ENCODE measurements around the gene HIPK2.

The HIPK2 gene

DNA sequence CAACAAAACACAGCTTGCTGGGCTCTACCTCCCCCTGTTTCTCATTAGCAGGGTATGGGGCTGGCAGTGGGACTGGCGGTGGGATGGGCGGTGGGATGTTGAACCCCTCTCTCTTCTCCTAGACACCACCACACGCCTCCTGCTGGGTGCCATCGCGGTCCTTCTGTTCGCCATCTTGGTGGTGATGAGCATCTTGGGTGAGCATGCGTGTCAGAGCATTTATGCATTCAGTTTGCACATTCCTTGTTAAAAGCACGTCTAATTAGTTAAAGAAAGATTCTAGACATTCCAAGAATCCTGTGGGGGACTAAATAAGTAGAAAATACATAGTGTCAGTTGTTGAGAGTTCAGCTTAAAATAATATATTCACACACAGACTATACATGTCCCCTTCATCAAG, 241.6 kb downstream of the HIPK2 start:
- Histone ChIP-seq H3K27ac (ENCODE audit: low read depth, low read length) (no peak overlapping the region), H3K36me3 (ENCODE audit: insufficient read depth, low read length) (no peaks in the 10 kb centered on the region), H3K4me1 (ENCODE audit: insufficient read depth, low read length) (0 out of 2 replicates have a peak, but pooled peaks cover 5% of the 10 kb centered on the region), H3K9ac (ENCODE audit: low read depth, low read length) (no peak overlapping the region), H3K4me3 (ENCODE audit: low read length) (no peak overlapping the region), H3K9me3 (ENCODE audit: insufficient read depth, low read depth, low read length) (no peaks in the 10 kb centered on the region), H3K27me3 (ENCODE audit: insufficient read depth, low read length) (no peaks in the 10 kb centered on the region)
- WGBS, result 97% methylated on average over 8 of the region's 8 CpGs

DNA sequence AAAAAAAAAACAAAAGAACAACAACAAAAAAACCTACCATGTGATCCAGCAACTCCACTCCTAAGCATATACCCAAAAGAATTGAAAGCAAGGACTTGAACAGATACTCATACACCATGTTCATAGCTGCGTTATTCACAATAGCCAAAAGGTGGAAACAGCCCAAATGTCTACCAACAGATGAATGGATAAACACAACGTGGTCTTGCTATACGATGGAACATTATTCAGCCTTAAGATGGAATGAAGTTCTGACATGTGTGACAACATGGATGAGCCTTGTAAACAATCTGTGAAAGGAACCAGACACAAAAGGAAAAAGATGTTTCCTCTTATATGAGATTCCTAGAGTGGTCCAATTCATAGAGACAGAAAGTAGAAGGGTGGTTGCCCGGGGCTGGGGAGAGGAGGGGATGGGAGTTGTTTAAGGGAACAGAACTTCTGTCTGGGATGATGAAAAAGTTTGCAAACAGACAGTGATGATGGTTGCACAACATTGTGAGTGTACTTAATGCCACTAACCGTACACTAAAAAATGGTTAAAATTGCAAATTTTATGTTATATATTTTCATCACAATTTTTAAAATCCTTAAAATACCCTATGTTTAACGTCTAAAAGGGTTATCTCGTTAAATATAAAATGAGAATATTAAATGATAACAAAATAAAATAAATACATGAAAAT, 242.7 kb downstream of the HIPK2 start:
- Histone ChIP-seq H3K36me3 (ENCODE audit: insufficient read depth, low read length) (no peaks in the 10 kb centered on the region), H3K4me3 (ENCODE audit: low read length) (no peak overlapping the region), H3K27ac (ENCODE audit: low read depth, low read length) (no peak overlapping the region), H3K27me3 (ENCODE audit: insufficient read depth, low read length) (no peaks in the 10 kb centered on the region), H3K9me3 (ENCODE audit: insufficient read depth, low read depth, low read length) (no peaks in the 10 kb centered on the region), H3K9ac (ENCODE audit: low read depth, low read length) (no peak overlapping the region), H3K4me1 (ENCODE audit: insufficient read depth, low read length) (0 out of 2 replicates have a peak, but pooled peaks cover 5% of the 10 kb centered on the region)
- 94% methylated on average over 4 of the region's 7 CpGs for WGBS

DNA sequence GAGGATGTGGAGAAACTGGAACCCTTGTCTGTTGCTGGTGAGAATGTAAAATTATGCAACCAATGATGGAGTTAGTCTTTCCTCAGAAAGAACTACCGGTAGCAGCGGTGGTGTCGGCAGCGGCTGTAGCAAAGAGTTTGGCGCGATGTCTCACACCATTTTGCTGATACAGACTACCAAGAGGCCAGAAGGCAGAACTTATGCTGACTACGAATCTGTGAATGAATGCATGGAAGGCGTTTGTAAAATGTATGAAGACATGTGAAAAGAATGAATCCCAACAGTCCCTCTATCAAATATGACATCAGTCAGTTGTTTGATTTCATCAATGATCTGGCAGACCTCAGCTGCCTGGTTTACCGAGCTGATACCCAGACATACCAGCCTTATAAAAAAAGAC, 243.7 kb downstream of the HIPK2 start:
- Histone ChIP-seq H3K4me3 (ENCODE audit: low read length) (no peak overlapping the region), H3K36me3 (ENCODE audit: insufficient read depth, low read length) (no peaks in the 10 kb centered on the region), H3K4me1 (ENCODE audit: insufficient read depth, low read length) (0 out of 2 replicates have a peak, but pooled peaks cover 5% of the 10 kb centered on the region), H3K27me3 (ENCODE audit: insufficient read depth, low read length) (no peaks in the 10 kb centered on the region), H3K9ac (ENCODE audit: low read depth, low read length) (no peak overlapping the region), H3K9me3 (ENCODE audit: insufficient read depth, low read depth, low read length) (no peaks in the 10 kb centered on the region), H3K27ac (ENCODE audit: low read depth, low read length) (no peak overlapping the region)
- WGBS, result 89% methylated on average over 9 of the region's 9 CpGs

DNA sequence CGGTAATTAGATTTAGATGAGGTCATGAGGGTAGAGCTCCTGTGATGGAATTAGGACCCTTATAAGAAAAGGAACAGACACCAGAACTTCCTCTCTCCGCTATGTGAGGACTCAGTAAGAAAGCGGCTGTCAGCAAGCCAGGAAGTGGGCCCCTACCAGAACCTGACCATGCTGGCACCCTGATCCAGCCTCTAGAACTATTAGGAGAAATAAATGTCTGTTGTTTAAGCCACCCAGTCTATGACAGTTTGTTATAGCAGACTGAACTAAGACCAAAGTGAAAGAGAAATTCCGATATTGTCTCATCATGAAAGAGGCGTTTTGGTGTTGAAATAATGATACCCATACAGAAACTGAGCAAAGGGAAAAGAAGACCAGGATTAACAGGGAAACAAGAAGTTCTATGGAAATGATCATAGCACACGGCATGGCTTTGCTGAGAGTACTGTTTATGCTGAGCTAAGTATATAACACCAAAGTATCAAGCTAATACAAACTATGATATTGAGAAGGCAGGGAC, 245.1 kb downstream of the HIPK2 start:
- H3K9ac ChIP-seq (ENCODE audit: low read depth, low read length), result no peak overlapping the region
- H3K27me3 ChIP-seq (ENCODE audit: insufficient read depth, low read length), result no peaks in the 10 kb centered on the region
- no peaks in the 10 kb centered on the region for H3K36me3 ChIP-seq (ENCODE audit: insufficient read depth, low read length)
- H3K4me1 ChIP-seq (ENCODE audit: insufficient read depth, low read length), result 0 out of 2 replicates have a peak, but pooled peaks cover 5% of the 10 kb centered on the region
- H3K4me3 ChIP-seq (ENCODE audit: low read length), result no peak overlapping the region
- H3K27ac ChIP-seq (ENCODE audit: low read depth, low read length), result no peak overlapping the region
- no peaks in the 10 kb centered on the region for H3K9me3 ChIP-seq (ENCODE audit: insufficient read depth, low read depth, low read length)
- WGBS, result 93% methylated on average over 6 of the region's 6 CpGs

DNA sequence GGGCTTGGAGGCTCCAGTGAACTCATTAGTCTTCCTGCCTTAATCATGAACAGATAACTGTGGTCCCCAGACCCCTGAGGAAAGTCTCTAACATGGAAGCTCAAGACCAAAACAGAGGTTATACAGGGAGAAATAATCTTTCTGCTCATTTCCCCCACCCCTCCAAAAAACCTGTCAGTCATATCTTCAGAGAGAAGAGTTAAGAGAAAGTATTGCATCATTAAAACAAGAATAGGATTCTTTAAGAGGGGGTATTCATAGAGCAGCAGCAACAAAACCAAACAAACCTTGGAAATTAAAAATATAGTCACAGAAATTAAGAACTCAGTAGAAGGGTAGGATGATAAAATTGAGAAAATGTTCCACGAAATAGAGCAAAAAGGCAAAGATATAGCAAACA, 246.7 kb downstream of the HIPK2 start:
- Histone ChIP-seq H3K4me1 (ENCODE audit: insufficient read depth, low read length) (no peaks in the 10 kb centered on the region), H3K27ac (ENCODE audit: low read depth, low read length) (no peak overlapping the region), H3K36me3 (ENCODE audit: insufficient read depth, low read length) (no peaks in the 10 kb centered on the region), H3K9me3 (ENCODE audit: insufficient read depth, low read depth, low read length) (no peaks in the 10 kb centered on the region), H3K27me3 (ENCODE audit: insufficient read depth, low read length) (peaks cover 8% of the 10 kb centered on the region), H3K4me3 (ENCODE audit: low read length) (no peak overlapping the region), H3K9ac (ENCODE audit: low read depth, low read length) (no peak overlapping the region)
- 88% methylated on average over 1 of the region's 1 CpG for WGBS

DNA sequence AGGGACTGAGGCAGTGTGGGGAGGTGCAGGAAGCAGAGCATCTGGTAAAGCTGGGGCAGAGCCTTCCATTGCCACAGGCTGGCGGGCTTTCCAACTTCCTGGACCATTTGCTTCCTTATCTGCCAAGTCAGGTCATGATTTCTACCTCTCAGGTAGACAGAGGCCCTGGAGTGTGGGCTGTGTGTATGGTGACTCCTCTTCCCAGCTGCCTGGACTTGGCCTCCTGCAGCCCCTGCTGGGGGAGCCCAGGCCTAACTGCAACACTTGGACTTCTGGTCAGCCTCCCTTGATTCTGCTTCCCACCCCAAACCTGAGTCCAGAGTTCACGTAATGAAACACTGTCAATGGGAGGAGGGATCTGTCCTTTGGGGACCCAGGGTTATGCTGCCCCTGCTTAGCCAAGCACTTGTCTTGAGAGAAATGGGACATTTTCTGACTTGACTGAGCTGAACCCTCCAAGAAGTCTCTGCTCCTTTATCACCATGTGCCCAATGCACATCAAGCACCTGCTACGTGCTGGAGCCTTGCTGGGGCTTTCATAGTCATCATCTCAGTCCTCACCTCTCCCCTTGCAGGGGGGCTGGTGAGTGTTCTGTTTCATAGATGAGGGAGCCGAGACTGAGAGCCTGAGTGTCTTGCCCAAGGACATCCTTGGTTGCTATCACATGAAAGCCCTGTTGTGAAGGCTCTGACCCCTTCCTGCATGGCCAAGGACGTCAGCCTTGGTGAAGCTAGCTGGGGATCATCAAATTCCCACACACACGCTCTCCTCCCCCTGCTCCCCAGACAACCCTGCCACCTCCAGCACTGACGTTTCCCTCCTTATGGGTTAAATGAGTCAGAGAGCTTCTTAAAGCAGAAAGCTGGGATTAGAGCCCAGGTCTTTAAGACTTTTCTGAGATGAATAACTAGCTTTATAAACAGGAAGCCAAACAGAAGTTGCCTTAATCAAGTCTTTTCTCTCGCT, 250.9 kb downstream of the HIPK2 start:
- Histone ChIP-seq H3K27me3 (ENCODE audit: insufficient read depth, low read length) (peaks cover 47% of the 10 kb centered on the region), H3K9ac (ENCODE audit: low read depth, low read length) (no peak overlapping the region), H3K4me3 (ENCODE audit: low read length) (no peak overlapping the region), H3K9me3 (ENCODE audit: insufficient read depth, low read depth, low read length) (no peaks in the 10 kb centered on the region), H3K36me3 (ENCODE audit: insufficient read depth, low read length) (no peaks in the 10 kb centered on the region), H3K4me1 (ENCODE audit: insufficient read depth, low read length) (no peaks in the 10 kb centered on the region), H3K27ac (ENCODE audit: low read depth, low read length) (no peak overlapping the region)
- WGBS, result 83% methylated on average over 8 of the region's 8 CpGs

DNA sequence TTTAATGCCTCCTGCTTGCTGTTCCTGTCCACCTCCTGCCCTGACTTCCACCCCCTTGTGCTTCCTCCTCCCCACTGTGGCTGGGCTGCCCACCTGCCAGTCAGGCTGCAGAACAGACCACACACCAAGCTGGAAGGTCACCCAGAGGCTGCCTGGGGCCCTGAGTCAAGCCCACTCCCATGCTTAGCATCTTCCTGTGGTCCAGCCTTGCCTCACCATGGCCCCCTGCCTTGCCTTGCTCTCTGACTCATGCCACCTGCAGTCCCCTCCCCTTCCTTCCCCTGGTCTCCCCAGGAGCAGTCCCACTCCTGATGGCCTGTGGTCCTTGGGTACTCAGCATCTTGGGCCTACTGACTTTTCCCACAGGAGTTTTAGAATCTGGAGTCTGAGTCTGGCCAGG, 252.0 kb downstream of the HIPK2 start:
- no peak overlapping the region for H3K9ac ChIP-seq (ENCODE audit: low read depth, low read length)
- H3K27ac ChIP-seq (ENCODE audit: low read depth, low read length), result no peak overlapping the region
- no peak overlapping the region for H3K4me3 ChIP-seq (ENCODE audit: low read length)
- H3K27me3 ChIP-seq (ENCODE audit: insufficient read depth, low read length), result peaks cover 56% of the 10 kb centered on the region
- H3K36me3 ChIP-seq (ENCODE audit: insufficient read depth, low read length), result no peaks in the 10 kb centered on the region
- H3K9me3 ChIP-seq (ENCODE audit: insufficient read depth, low read depth, low read length), result no peaks in the 10 kb centered on the region
- no peaks in the 10 kb centered on the region for H3K4me1 ChIP-seq (ENCODE audit: insufficient read depth, low read length)

DNA sequence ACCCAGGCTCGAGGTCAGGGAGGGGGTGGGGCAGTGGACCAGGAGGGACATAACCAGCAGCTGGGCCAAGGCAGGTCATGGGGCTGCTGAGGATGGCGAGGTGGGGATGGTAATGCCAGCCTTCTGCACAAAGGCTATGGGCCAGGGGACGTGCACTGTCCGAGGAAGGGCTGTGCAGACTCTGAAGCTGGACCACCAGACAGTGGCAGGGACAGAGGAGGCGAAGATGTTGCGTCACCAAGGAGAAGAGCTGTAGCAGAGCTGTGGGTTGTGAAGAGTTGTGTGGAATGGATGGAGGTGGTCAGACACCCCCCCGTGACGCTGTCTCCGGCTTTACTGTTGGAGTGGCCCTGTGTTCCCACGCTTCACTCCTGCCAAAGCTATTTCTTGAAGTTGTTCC, 252.6 kb downstream of the HIPK2 start:
- Histone ChIP-seq H3K36me3 (ENCODE audit: insufficient read depth, low read length) (no peaks in the 10 kb centered on the region), H3K9me3 (ENCODE audit: insufficient read depth, low read depth, low read length) (no peaks in the 10 kb centered on the region), H3K4me1 (ENCODE audit: insufficient read depth, low read length) (no peaks in the 10 kb centered on the region), H3K9ac (ENCODE audit: low read depth, low read length) (no peak overlapping the region), H3K27me3 (ENCODE audit: insufficient read depth, low read length) (peaks cover 56% of the 10 kb centered on the region), H3K27ac (ENCODE audit: low read depth, low read length) (no peak overlapping the region), H3K4me3 (ENCODE audit: low read length) (no peak overlapping the region)
- 92% methylated on average over 10 of the region's 10 CpGs for WGBS

DNA sequence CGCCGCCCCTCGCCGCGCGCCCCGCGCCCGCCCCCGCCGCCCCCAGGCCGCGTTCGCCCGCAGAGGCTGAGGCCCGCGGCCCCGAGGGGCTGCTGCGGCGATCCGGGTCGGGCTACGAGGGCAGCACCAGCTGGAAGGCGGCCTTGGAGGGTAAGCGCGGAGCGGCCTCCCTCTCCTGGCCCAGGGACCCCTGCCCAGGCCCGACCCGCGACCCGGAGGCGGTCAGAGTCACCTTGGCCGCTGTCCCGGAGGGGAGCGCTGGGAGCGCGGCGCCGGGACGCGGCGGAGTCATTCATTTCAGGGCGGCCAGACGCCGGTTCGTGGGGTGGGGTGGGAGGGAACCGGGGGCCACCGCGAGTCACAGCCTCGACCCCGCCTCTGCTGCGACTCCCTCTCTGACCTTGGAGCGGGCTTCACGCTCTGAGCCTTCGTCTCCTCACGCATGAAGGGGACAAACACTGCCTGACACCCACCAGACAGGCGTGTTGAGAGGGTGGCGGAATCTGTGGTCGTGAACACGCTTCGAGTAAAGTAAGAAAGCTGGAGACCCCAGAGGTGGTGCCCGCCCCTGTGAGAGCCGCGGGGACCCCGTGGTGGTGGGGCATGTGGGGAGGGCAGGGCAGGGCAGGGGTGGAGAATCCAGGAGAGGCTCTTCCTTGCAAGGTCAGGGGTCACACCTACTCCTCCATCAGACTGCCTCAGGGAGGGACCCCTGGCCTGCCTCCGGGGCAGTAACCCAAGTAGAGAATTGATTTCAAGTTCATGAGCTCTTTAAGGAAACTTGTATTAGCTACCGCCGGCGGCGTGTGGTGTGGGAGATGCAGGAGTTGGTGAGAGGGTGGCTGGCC, 253.6 kb downstream of the HIPK2 start:
- no peaks in the 10 kb centered on the region for H3K36me3 ChIP-seq (ENCODE audit: insufficient read depth, low read length)
- no peak overlapping the region for H3K27ac ChIP-seq (ENCODE audit: low read depth, low read length)
- H3K4me1 ChIP-seq (ENCODE audit: insufficient read depth, low read length), result no peaks in the 10 kb centered on the region
- H3K9ac ChIP-seq (ENCODE audit: low read depth, low read length), result no peak overlapping the region
- no peaks in the 10 kb centered on the region for H3K9me3 ChIP-seq (ENCODE audit: insufficient read depth, low read depth, low read length)
- H3K27me3 ChIP-seq (ENCODE audit: insufficient read depth, low read length), result peaks cover 56% of the 10 kb centered on the region
- peak overlapping the region; percentile 42 for H3K4me3 ChIP-seq (ENCODE audit: low read length)
- 24% methylated on average over 70 of the region's 70 CpGs for WGBS

DNA sequence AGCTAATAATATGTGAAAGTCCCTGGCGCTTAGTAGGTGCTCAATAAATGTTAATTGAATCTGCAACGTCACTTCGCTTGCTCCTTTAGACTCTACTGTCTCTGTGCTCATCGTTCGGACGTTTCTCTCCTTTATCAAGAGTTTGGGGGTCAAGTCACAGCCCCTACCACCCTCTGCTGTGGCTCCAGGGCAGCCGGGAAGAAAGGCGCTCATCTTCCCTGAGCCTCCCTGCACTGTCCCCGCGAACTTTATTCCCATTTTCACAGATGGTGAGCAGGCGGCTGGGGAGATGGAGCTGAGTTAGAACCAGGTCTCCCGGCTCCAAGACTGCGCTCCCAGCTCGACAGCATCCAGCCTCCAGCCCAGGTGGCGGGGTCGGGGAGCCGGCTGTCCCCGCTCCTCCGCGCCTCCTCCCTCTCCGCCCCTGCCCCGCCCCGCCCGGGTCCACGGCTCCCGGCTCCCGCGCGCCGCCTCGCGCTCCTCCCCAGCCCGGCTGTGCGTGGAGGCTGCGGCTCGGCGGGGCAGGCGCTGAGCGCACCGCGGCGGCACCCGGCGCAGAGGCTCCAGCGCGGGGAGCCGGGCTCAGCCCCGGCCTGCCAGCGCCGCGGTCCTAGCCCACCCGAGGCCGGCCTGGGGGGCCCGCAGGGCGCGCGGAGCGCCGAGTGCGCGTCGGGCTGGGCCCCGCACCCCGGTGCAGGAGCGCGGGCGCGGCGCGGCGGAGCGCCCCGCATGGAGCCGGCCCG, 254.4 kb downstream of the HIPK2 start, which contains the start of gene CLEC2L:
TSS of gene CLEC2L (plus strand) at position 487 of the 743 bp plus-strand sequence. CDS start at position 730, 243 bp downstream.
- Histone ChIP-seq H3K4me3 (ENCODE audit: low read length) (peak within 1 kb of the TSS; percentile 49), H3K27ac (ENCODE audit: low read depth, low read length) (no peak within 1 kb of the TSS), H3K27me3 (ENCODE audit: insufficient read depth, low read length) (peaks cover 56% of the 10 kb centered on the region), H3K36me3 (ENCODE audit: insufficient read depth, low read length) (no peaks in the 10 kb centered on the region), H3K9me3 (ENCODE audit: insufficient read depth, low read depth, low read length) (no peaks in the 10 kb centered on the region), H3K4me1 (ENCODE audit: insufficient read depth, low read length) (no peaks in the 10 kb centered on the region), H3K9ac (ENCODE audit: low read depth, low read length) (no peak within 1 kb of the TSS)
- 3% methylated on average over 75 of the region's 75 CpGs for WGBS
